Measurements from ENCODE around the gene KRTAP21-3.

GRCh38 chr21:30718239-30718909, at the start of gene KRTAP21-3:
- TF ChIP-seq REST (IDR thresholded peaks at IDR 0.05; ENCODE audit: unreplicated experiment) (no peak), CTCF (conservative IDR thresholded peaks at IDR 0.05; ENCODE audit: low read depth in 2 of 2) (no peak), POLR2AphosphoS5 (IDR thresholded peaks at IDR 0.05; ENCODE audit: low read depth) (no peak), EZH2 (IDR thresholded peaks at IDR 0.05; ENCODE audit: low read depth, unreplicated experiment) (no peak), EZH2phosphoT487 (IDR thresholded peaks at IDR 0.05; ENCODE audit: unreplicated experiment) (no peak), CREB1 (CRISPR knock-in tag; IDR thresholded peaks at IDR 0.05; ENCODE audit: low read depth) (no peak), ETS1 (IDR thresholded peaks at IDR 0.05) (no peak), ZNF462 (CRISPR knock-in tag; IDR thresholded peaks at IDR 0.05) (no peak), JUNB (IDR thresholded peaks at IDR 0.05; ENCODE audit: unreplicated experiment) (no peak), NANOG (IDR thresholded peaks at IDR 0.05; ENCODE audit: borderline replicate concordance) (no peak), ZNF331 (CRISPR knock-in tag; IDR thresholded peaks at IDR 0.05; ENCODE audit: low read depth) (no peak), ZNF114 (CRISPR knock-in tag; IDR thresholded peaks at IDR 0.05) (no peak), STAT1 (IDR thresholded peaks at IDR 0.05; ENCODE audit: unreplicated experiment) (no peak)
